GM21576 (cell line): ENCODE results near the gene HTT.

Experiments used
- ATAC-seq: cut with Tn5 transposase; IDR thresholded peaks from one replicate; pipeline ENCODE4 v1.9.1; 2021; ENCODE audit warnings: mild to moderate bottlenecking, moderate library complexity; ENCODE audit not compliant: unreplicated experiment

HTT gene

DNA sequence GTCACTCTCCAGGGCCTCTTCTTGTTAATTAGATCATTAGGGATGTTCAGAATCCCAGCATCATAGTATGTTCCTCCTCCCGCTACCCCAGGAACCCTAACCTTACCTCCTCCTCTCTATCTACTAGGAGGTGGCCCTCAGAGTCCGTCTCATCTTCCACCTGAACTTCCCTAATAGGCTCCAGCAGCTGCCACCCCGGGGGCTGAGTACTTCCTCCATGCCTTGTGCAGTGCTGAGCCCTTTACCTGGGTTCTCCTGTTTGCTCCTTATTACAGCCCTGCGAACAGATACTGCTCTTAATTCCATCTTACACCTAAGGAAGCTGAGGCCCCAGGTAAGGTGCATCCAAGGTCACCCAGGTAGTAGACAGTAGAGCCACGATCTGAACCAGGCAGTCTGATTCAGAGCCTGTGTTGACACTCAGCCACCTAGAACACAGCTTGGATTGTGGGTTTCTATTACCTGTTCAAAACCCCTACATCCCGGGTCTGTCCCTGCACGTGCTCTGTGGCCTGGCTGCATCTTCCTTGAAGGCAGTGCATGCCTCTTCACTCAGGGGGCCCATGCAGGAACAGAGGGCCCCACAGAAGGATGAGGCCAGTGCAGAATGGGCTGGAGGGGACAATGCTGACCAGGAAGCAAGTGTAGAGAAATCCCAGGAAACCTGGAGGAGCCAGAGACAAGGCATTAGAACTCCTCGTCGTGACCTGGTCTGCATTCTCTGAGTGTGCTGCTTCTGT is 123.1 kb downstream of the HTT start:
- ATAC-seq = no peak

DNA sequence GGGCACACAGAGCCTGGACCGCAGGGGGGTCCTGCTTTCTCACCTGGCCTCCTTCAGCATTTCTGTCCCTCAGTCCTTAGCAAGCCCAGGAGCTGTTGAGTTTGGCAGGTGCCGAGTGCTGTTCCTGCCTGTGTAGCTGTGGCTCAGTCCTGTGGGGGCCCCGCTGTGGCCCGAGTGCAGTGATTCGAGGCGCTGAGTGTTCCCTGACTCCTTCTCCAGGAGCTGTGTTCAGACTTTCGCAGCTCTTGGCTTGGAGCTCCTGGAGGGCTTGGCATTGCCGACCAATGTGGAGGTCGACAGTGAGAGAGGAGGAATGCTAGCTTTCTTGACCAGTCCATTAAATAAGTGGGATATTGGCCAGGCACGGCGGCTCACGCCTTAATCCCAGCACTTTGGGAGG is 124.4 kb downstream of the HTT start:
- ATAC-seq = no peak

DNA sequence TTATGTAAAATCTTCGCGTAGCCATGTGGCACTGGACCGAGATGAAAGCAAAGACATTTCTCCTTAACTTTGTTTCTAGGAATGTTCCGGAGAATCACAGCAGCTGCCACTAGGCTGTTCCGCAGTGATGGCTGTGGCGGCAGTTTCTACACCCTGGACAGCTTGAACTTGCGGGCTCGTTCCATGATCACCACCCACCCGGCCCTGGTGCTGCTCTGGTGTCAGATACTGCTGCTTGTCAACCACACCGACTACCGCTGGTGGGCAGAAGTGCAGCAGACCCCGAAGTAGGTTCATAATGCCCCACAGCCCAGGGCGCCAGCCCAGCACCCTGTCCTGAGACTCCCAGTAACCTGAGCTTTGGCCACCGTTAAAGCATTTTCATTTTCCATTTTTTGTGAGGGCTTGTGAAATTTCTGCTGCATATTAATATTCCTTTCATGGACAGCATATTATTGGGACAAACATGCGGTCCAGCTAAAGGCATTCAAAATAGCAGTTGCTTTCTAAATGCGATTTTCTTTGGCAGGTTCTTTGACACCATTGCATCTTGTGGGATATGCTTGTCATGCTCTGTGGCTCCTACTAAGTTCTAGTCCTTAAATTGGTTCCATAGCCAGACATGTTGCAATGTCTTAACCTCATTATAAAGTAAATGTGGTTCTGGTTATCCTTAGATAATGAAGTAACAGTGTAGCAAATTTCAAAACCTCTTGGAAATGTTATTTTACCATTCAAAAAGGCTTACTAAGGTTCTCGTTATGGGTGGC is 125.4 kb downstream of the HTT start:
- ATAC-seq = no peak

DNA sequence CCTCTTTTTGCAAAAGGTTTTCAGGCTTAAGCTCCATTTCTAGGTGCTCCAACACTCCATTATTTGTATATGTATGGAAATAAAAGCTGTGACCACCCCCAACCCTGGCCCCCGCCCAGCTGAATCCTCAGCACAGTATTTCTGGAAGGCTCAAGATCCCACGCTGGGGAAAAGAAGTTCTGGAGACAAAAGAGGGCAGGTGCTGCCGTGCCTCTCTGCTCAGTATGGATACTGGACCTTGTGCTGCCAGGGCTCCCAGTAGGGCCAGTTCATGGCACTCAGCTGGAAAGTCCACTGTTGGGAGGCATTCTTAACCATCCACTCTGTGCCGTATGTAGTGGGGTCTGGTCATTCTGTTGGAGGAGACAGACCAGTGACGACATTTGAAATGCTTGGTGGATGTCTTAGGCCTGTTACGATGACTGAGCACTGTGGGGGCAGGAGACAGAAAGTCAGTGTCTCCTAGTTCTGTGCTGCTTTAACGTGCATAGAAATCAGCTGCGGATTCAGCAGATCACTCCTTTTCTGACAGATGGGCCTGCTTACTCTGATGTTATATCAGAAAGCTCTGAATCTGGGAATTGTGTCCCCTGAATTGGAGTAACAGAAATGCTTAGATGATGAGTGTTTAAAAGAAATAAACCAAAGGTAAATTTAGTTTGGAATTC is 126.1 kb downstream of the HTT start:
- no peak for ATAC-seq

DNA sequence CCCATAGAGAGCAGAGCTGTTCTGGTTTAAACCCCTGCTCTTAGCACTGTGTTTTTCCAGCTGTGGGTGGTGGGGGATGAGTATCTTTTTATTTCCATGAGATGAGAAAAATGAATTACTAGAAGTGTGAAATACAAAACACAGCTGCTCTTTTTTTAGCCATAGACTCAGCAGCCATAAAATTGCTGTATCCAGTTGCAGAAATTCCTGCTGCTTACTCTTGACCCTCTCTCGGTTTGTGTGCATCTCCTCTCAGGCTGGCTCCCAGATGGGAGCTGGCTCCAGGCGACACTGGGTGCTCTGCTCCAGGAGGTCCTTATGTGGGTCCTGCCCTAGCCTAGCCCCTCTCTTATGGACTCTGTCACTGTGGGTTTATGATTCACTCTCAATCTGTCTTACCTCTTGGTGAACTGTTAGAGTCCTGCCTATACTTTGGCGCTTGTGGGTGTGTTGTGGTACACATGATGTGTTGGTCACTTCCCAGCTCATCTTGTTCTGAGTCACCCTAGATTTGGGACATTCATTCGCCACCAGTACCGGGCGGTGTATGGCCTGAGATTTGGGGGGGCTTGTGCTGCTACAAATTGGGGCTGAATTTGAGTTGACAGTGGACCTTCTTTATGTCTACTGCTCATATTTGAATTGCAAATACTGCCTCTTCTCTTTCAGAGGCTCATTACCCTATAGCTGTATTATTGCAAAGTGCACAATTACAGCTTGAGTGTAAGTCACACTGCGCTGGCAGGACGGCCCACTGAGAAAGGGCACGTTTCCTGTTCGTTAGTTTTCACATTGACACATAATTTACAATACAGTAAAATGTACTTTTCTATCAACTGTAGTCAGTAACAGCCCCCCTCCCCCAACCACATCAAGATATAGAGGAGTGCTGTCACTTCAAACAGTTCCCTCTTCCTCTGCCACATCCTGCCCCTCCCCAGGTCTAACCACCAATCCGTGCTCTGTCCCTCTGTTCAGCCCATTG is 127.5 kb downstream of the HTT start:
- ATAC-seq = peak; percentile 47

DNA sequence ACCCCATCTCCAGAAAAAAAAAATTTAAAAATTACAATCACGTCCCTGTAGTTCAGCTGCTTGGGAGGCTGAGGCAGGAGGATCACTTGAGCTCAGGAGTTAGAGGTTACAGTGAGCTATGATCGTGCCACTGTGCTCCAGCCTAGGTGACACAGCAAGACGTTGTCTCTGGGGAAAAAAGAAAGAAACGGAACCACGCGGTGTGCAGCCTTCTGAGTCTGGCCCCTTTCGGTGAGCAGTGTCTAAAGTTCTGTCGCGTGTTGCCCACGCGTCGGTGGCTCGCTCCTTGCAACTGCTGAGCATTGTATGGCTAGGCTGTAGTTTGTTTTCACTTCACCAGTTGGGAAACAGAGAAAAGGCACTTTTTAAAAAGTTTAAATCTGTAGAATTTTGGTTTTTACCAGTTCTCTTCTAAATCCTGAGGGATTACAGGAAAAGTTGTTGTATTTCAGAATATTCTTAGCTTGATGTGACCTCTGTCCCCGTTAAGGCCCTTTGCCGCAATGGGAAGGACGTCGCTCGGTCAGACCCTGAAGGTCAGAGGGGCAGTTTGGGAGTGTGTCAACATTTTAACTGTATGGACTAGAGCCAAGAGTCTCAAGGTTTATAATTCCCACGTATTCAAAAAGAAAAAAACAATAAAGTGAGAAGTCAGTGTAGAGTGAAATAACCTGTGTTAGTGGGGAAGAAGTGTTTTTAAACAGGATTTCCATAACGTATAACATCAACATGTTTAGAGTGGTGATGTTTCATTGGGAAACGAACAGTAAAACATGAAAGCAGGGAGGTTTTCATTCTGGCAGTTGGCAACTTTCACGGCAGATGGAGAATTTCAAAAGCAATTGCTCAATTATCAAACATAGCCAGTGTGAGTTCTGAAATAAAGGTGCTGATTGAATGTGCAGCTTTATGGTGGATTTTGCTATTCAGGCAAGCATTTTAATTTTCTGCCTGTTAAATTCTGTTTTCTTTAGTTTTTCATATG is 128.6 kb downstream of the HTT start:
- no peak for ATAC-seq

DNA sequence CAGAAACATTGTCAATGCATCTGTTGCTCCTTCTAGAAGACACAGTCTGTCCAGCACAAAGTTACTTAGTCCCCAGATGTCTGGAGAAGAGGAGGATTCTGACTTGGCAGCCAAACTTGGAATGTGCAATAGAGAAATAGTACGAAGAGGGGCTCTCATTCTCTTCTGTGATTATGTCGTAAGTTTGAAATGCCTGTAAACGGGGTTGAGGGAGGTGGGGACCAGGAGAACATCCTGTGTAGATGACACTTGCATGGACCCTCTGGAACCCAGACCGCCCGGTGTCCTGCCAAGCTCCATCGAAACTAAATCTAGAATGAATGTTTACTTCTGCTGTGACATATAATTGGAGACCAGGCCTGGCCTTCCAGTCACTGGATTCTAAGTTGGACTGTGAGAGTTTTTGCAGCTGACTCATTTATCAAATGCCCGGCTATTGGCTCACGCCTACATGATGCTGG is 129.5 kb downstream of the HTT start:
- ATAC-seq = no peak

DNA sequence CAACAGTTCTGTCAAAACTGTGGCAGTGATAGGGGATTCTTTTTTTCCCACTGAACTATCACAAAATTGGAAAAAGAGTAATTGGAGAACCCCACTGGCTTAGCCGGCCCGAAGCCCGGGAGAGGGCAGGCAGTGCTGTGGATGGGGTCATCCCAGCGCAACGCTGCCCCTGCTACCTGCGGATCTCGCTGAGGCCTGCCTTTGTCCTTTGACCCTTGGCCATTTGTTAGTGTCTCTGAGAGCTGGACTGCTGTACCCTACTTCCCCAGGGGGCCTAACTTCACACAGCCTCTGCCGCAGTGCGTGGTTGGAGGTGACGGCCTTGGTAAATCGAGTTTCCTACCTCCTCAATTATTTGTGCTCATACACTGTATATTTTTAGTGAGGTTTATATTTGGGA is 131.5 kb downstream of the HTT start:
- no peak for ATAC-seq

DNA sequence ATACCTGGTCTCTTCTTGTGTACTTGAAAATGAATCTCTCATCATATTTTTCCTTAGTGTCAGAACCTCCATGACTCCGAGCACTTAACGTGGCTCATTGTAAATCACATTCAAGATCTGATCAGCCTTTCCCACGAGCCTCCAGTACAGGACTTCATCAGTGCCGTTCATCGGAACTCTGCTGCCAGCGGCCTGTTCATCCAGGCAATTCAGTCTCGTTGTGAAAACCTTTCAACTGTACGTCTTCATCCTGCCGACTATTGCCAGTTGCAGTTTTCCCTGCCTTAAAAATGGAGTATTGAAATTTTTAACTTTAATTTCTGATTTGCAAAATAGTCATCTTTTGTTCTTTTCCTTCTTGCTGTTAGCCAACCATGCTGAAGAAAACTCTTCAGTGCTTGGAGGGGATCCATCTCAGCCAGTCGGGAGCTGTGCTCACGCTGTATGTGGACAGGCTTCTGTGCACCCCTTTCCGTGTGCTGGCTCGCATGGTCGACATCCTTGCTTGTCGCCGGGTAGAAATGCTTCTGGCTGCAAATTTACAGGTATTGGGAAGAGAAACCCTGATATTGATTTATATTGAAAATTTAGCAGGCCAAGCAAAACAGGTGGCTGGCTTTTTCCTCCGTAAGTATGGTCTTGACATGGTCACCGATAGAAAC is 132.1 kb downstream of the HTT start:
- no peak for ATAC-seq

DNA sequence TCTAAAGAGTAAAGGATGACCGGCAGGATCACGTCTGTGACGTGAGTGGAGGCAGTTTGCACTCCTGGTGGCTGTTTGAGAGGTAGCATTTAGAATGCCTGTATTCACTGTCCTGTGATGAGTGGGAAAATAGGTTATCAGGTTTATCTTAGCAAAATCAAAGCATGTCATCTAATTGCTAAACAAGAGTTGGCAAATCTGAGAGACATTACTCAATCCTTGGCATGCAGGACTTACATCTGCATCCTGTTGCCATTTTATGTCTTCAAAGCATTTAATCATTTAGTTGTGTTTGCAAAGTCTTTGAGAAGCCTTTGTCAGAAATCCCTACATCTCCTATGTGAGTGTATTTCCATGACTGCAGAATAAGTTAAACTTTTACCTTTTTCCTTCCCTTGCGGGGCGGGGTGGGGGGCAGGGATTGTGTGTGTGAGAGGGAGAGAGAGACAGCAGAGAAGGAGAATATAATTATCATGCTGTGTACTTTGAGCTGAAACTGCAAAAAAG is 133.1 kb downstream of the HTT start:
- ATAC-seq = no peak

DNA sequence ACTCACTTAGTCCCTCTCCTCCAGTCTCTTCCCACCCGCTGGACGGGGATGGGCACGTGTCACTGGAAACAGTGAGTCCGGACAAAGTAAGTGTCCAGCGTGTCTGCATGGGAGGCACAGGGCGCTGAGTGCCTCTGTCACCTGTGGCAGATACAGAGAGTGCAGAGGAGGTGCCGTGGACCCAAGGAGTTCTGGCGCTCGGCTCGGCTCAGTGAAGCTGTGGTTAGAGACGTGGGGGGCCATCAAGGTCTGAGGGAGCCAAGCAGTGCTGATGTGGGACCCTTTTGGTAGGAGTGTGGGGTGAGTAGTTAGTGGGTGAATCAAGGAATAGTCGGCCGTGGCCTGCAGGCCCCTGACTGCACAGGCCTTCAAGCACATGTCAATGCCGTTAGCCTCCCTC is 134.3 kb downstream of the HTT start:
- no peak for ATAC-seq

DNA sequence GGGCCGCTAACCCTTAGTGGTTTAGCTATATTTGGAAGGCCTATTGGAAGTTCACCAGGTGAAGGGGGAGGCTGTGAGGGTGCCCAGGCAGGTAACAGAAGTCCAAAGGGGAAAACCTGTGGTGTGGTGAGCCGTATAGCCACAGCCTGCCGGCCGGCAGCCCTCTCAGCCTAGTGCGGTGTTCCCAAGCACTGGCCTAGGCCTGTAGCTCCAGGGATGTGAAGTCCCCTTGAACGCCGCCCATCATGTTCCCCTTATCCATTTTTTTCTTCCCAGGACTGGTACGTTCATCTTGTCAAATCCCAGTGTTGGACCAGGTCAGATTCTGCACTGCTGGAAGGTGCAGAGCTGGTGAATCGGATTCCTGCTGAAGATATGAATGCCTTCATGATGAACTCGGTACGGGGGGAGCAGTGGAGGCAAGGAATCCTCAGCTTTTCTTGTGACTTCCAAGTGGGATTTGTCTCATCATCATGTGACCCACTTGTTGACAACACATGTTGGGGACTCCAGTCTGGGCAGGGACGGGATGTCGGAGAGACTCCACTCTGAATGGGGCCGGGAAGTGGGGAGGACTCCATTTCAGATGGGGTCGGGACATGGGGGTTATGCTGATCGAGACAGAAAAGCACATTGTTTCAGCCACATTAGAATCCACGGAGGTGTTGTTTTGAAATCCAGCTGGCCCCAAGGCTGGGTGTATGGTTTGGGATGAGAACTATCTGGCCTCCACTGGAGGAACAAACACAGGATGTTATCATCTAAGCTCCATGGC is 135.3 kb downstream of the HTT start:
- ATAC-seq = no peak

DNA sequence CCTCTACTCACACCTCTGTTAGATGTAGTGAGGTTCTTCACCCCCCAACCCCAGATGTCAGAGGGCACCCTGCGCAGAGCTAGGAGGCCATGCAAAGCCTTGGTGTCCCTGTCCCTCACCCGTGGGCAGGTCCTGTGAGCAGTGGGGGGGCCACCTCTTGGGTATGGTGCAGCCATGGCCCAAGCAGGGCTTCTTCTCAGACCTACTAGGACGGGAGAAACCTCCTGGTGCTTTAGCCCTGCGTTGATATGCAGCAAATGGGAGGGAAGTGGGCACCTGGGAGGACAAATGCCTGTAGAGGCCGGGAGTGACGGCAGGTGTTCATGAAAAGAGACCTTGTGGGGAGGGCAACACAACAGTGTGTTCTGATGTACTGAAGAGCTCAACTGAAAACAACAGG is 136.0 kb downstream of the HTT start:
- ATAC-seq = no peak

DNA sequence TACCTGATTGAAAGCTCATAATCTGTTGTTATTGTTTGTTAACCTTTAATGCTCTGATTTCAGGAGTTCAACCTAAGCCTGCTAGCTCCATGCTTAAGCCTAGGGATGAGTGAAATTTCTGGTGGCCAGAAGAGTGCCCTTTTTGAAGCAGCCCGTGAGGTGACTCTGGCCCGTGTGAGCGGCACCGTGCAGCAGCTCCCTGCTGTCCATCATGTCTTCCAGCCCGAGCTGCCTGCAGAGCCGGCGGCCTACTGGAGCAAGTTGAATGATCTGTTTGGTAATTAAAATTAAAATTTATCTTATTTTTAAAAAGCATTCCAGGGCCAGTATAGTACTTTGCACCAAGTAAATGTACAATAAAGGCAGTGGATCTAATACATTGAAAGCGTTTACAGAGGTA is 137.4 kb downstream of the HTT start:
- ATAC-seq = no peak

DNA sequence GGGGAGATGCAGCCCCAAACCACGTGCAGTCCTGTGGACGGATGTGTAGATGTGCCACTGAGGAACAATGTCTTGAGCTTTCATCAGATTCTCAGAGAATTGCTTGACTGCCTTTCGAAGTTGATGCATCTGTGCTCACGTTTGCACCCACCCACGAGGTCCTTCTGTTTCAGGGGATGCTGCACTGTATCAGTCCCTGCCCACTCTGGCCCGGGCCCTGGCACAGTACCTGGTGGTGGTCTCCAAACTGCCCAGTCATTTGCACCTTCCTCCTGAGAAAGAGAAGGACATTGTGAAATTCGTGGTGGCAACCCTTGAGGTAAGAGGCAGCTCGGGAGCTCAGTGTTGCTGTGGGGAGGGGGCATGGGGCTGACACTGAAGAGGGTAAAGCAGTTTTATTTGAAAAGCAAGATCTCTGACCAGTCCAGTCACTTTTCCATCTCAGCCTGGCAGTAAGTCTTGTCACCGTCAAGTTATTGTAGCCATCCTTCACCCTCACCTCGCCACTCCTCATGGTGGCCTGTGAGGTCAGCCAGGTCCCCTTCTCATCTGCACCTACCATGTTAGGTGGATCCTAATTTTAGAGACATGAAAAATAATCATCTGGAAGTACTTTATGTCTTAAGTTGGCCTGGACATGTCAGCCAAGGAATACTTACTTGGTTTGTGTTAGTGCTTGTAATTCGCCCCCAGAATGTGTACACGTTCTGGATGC is 138.1 kb downstream of the HTT start:
- no peak for ATAC-seq

DNA sequence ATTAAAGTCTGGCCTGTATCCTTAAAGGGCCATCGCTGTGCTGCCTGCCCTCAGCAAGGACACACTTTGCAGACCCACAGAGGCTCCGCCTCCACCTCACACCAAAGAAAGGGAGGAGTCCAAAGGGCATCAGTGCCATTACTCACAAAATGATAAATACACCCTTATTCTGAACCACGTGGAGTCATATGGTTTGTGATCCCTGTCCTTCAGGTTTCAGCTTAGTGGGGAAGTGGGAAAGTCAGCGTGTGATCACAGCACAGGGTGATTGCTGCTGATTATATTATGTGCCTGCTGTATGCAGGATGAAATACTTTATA is 138.6 kb downstream of the HTT start:
- ATAC-seq = no peak

DNA sequence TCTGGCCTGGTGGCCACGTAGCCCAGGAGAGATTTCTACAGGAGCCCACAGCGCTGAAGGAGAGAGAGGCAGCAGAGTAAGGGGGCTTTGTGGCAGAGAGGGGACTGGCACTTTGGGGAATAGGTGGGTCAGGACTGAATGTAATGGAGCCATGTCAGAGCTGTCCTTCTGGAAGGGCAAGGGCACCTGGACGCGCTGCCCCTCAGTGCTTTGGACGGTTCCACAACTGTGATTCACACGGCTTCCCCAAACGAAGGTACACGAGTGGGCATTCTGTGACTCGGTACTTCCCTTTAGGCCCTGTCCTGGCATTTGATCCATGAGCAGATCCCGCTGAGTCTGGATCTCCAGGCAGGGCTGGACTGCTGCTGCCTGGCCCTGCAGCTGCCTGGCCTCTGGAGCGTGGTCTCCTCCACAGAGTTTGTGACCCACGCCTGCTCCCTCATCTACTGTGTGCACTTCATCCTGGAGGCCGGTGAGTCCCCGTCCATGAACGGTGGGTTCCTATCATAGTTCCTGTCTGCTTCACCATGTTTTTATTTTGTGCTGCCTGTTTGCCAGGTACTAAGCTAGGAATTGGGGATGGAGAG is 139.3 kb downstream of the HTT start:
- no peak for ATAC-seq
